H9 (cell line): ENCODE measurements around the gene PGBD1. TPM values are rescaled to one million over a fixed set of nuclear protein-coding genes. Genes with fewer than 3 reads are reported as not detected.
A peak's percentile ranks its signal among the peaks of the same experiment; 100 is the strongest.

Experiments
- DNase-seq: peaks from one replicate; pipeline ENCODE4 v3.0.0-alpha.2; 2017
- H2AFZ ChIP-seq: one replicate; pipeline ENCODE4 v1.6.1; 2013; ENCODE audit warnings: mild to moderate bottlenecking, low read length, control low read depth, moderate library complexity
- H2AK5ac ChIP-seq: 2 replicates; pipeline ENCODE4 v1.6.1; 2013; ENCODE audit warnings: low read length, control low read depth, mixed read lengths; ENCODE audit not compliant: insufficient read length
- H2BK120ac ChIP-seq: one replicate; pipeline ENCODE4 v1.6.1; 2013; ENCODE audit warnings: low read depth, mild to moderate bottlenecking, low read length, control low read depth, inconsistent platforms; ENCODE audit not compliant: poor library complexity, severe bottlenecking
- H2BK12ac ChIP-seq: 2 replicates; pipeline ENCODE4 v1.6.1; 2013; ENCODE audit warnings: low read length, control low read depth, mixed read lengths, low read depth; ENCODE audit not compliant: insufficient read length
- H2BK15ac ChIP-seq: 2 replicates; pipeline ENCODE4 v1.6.1; 2013; ENCODE audit warnings: low read depth, low read length, control low read depth
- H2BK20ac ChIP-seq: one replicate; pipeline ENCODE4 v1.6.1; 2013; ENCODE audit warnings: low read depth, mild to moderate bottlenecking, low read length, control low read depth, inconsistent platforms; ENCODE audit not compliant: poor library complexity, severe bottlenecking
- H2BK5ac ChIP-seq: 2 replicates; pipeline ENCODE4 v1.6.1; 2013; ENCODE audit warnings: low read length, control low read depth, mixed read lengths; ENCODE audit not compliant: insufficient read length
- H3K14ac ChIP-seq: 2 replicates; pipeline ENCODE4 v1.6.1; 2013; ENCODE audit warnings: low read length, control low read depth; ENCODE audit not compliant: insufficient read depth
- H3K18ac ChIP-seq: 2 replicates; pipeline ENCODE4 v1.6.1; 2013; ENCODE audit warnings: low read depth, mild to moderate bottlenecking, mixed read lengths, low read length, control low read depth; ENCODE audit not compliant: insufficient read length
- H3K23ac ChIP-seq: 2 replicates; pipeline ENCODE4 v1.6.1; 2013; ENCODE audit warnings: low read length, control low read depth, mixed read lengths, low read depth; ENCODE audit not compliant: insufficient read length
- H3K23me2 ChIP-seq: 2 replicates; pipeline ENCODE4 v1.6.1; 2013; ENCODE audit warnings: low read depth, mild to moderate bottlenecking, mixed read lengths, low read length, control low read depth; ENCODE audit not compliant: insufficient read length, poor library complexity, severe bottlenecking
- H3K27ac ChIP-seq: 2 replicates; pipeline ENCODE4 v1.5.1; 2013; ENCODE audit warnings: low read length, control low read depth, mixed read lengths, low read depth; ENCODE audit not compliant: insufficient read length
- H3K27me3 ChIP-seq: 2 replicates; pipeline ENCODE4 v1.6.1; 2013; ENCODE audit warnings: low read length, control low read depth, inconsistent platforms; ENCODE audit not compliant: insufficient read depth
- H3K4ac ChIP-seq: 2 replicates; pipeline ENCODE4 v1.6.1; 2013; ENCODE audit warnings: low read depth, mild to moderate bottlenecking, control low read depth, inconsistent platforms, low read length, moderate library complexity
- H3K4me1 ChIP-seq: 2 replicates; pipeline ENCODE4 v1.6.1; 2013; ENCODE audit warnings: low read length, control low read depth, inconsistent platforms; ENCODE audit not compliant: insufficient read depth
- H3K4me2 ChIP-seq: 2 replicates; pipeline ENCODE4 v1.6.1; 2013; ENCODE audit warnings: low read length, control low read depth, mixed read lengths; ENCODE audit not compliant: insufficient read length, insufficient read depth
- H3K56ac ChIP-seq: 2 replicates; pipeline ENCODE4 v1.6.1; 2013; ENCODE audit warnings: low read depth, mild to moderate bottlenecking, mixed read lengths, low read length, control low read depth; ENCODE audit not compliant: insufficient read length
- H3K79me1 ChIP-seq: 2 replicates; pipeline ENCODE4 v1.6.1; 2013; ENCODE audit warnings: low read depth, mild to moderate bottlenecking, moderate library complexity, low read length, control low read depth, inconsistent platforms; ENCODE audit not compliant: insufficient read depth, poor library complexity, severe bottlenecking
- H3K79me2 ChIP-seq: 2 replicates; pipeline ENCODE4 v1.6.1; 2013; ENCODE audit warnings: low read length, control low read depth, inconsistent platforms; ENCODE audit not compliant: insufficient read depth
- H3K9ac ChIP-seq: 2 replicates; pipeline ENCODE4 v1.6.1; 2013; ENCODE audit warnings: low read length, control low read depth, mixed read lengths; ENCODE audit not compliant: insufficient read length; ENCODE audit errors: extremely low read depth
- H3K9me3 ChIP-seq: one replicate; pipeline ENCODE4 v1.6.1; 2013; ENCODE audit warnings: low read depth, low read length, inconsistent platforms; ENCODE audit not compliant: control insufficient read depth
- H3T11ph ChIP-seq: one replicate; pipeline ENCODE4 v1.6.1; 2013; ENCODE audit warnings: mild to moderate bottlenecking, low read length, control low read depth, inconsistent platforms
- H4K20me1 ChIP-seq: one replicate; pipeline ENCODE4 v1.6.1; 2013; ENCODE audit not compliant: control insufficient read depth, insufficient read length, insufficient read depth
- H4K5ac ChIP-seq: 2 replicates; pipeline ENCODE4 v1.6.1; 2013; ENCODE audit warnings: low read depth, mild to moderate bottlenecking, mixed read lengths, low read length, control low read depth; ENCODE audit not compliant: insufficient read length
- H4K8ac ChIP-seq: replicated peaks from 2 replicates; pipeline ENCODE4 v1.6.1; 2013; ENCODE audit warnings: low read length, control low read depth, mixed read lengths, low read depth; ENCODE audit not compliant: insufficient read length
- H4K91ac ChIP-seq: 2 replicates; pipeline ENCODE4 v1.6.1; 2013; ENCODE audit warnings: low read depth, mild to moderate bottlenecking, moderate library complexity, mixed read lengths, low read length, control low read depth; ENCODE audit not compliant: insufficient read length
- H3K27ac Mint-ChIP-seq, 3 experiments: 2 replicates in 2 of 3; 3 replicates in 1 of 3; pipeline ENCODE4 v1.8.0; 2020 to 2021; ENCODE audit warnings: mixed read lengths in 3 of 3, mild to moderate bottlenecking in 1 of 3, moderate library complexity in 1 of 3
- H3K27me3 Mint-ChIP-seq: 2 replicates; pipeline ENCODE4 v1.8.0; 2021; ENCODE audit warnings: low read depth, mild to moderate bottlenecking, moderate library complexity, mixed read lengths
- H3K36me3 Mint-ChIP-seq, 3 experiments: 2 replicates in 2 of 3; 3 replicates in 1 of 3; pipeline ENCODE4 v1.8.0; 2020 to 2021; ENCODE audit warnings: low read depth in 3 of 3, mixed read lengths in 3 of 3; ENCODE audit not compliant: insufficient read depth in 1 of 3
- H3K4me1 Mint-ChIP-seq, 2 experiments: 2 replicates each; pipeline ENCODE4 v1.8.0; 2020; ENCODE audit warnings: mixed read lengths in 2 of 2
- H3K4me3 Mint-ChIP-seq, 2 experiments: 2 replicates in 1 of 2; 3 replicates in 1 of 2; pipeline ENCODE4 v1.8.0; 2020 to 2021; ENCODE audit warnings: mild to moderate bottlenecking in 2 of 2, mixed read lengths in 2 of 2, moderate library complexity in 1 of 2
- H3K9me3 Mint-ChIP-seq, 2 experiments: 2 replicates in 1 of 2; 3 replicates in 1 of 2; pipeline ENCODE4 v1.8.0; 2020; ENCODE audit warnings: mild to moderate bottlenecking in 2 of 2, mixed read lengths in 2 of 2, moderate library complexity in 1 of 2
- WGBS: extraction: QIAGEN DNeasy Blood & Tissue Kit; methylation state at CpG from one replicate; pipeline ENCODE4 v1.1.7; 2013; ENCODE audit warnings: missing lambda C conversion rate, low lambda C conversion rate, mixed read lengths; ENCODE audit not compliant: insufficient read length; ENCODE audit errors: extremely low coverage; 5-methylcytosine and 5-hydroxymethylcytosine counted together
- total RNA-seq: library from RNA; stranded (reverse); gene quantifications from 2 replicates; pipeline ENCODE4 v1.2.1, GENCODE V29; 2021
- TF ChIP-seq, protein P1 (sequence below): fragments of 200-600 bp; sonication (generic); conservative IDR thresholded peaks from 3 replicates; pipeline ENCODE4 v1.8.0; 2021; ENCODE audit warnings: antibody characterized with exemption, mild to moderate bottlenecking

Gene PGBD1
- total RNA-seq, 1 experiment from 2014 or later: 10.1 TPM

DNA sequence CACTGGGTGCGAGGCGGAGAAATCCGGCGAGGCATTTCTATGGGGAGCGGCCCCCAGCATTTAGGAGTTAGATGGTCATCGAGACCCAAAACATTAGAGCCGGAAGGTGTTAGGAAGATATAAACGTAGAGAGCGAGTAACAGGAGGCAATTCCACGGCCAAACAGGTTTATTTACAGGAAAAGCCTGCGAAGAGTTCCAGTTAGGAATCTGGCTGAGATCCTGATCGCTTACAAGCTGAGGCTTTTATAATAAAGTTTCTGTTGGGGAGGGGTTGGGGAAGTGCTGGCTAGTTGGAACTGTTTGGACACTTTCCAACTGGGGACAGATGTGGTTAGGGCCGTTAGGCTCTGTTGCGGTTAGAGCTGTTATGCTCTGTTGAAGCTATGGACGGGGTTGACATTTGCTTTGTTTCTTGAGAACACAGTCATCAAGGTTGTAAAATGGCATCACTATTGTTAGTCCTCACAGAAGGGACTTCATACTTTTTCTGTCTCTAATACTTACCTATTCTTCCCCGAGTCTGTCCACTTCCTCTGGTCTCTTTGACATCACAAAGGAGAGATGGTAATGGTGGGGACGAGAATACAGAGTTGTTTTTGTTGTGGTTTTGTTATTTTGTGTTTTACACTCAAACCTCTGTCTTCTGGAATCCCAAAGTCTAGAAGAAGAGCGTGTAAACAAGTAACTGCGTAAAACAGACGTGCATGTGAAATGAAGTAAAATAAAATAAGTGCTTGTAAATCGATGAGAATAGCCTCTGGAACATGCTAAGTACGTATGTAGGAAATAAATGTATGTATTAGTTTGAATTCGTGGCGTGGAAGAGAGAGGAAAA, 55.1 kb downstream of the PGBD1 start:
- no peaks in the 10 kb centered on the region for H3K9me3 ChIP-seq
- Mint-ChIP-seq H3K27ac (no peak overlapping the region), H3K4me1 (peaks cover 9 to 11% of the 10 kb centered on the region in 2 experiments; a peak in 3 of 4 replicates), H3K9me3 (no peaks in the 10 kb centered on the region), H3K4me3 (no peak overlapping the region), H3K36me3 (no peaks in the 10 kb centered on the region), H3K27me3 (0 out of 2 replicates have a peak, but pooled peaks cover 1% of the 10 kb centered on the region)
- no peaks in the 10 kb centered on the region for H3K27me3 ChIP-seq
- no peak overlapping the region for H2BK15ac ChIP-seq
- H3K79me2 ChIP-seq: no peaks in the 10 kb centered on the region
- no peaks in the 10 kb centered on the region for H3K79me1 ChIP-seq
- peaks cover 14% of the 10 kb centered on the region for H3K23me2 ChIP-seq
- no peak overlapping the region for H2BK12ac ChIP-seq
- no peak overlapping the region for H4K91ac ChIP-seq
- peak overlapping the region; percentile 91 for H3K27ac ChIP-seq
- H2AFZ ChIP-seq: no peak overlapping the region
- H3K56ac ChIP-seq: no peak overlapping the region
- H2BK120ac ChIP-seq: no peak overlapping the region
- peak overlapping the region; percentile 86 for H3K18ac ChIP-seq
- H3K14ac ChIP-seq: peak overlapping the region; percentile 97
- no peak overlapping the region for H2BK20ac ChIP-seq
- H4K5ac ChIP-seq: no peak overlapping the region
- TF ChIP-seq, protein P1, sequence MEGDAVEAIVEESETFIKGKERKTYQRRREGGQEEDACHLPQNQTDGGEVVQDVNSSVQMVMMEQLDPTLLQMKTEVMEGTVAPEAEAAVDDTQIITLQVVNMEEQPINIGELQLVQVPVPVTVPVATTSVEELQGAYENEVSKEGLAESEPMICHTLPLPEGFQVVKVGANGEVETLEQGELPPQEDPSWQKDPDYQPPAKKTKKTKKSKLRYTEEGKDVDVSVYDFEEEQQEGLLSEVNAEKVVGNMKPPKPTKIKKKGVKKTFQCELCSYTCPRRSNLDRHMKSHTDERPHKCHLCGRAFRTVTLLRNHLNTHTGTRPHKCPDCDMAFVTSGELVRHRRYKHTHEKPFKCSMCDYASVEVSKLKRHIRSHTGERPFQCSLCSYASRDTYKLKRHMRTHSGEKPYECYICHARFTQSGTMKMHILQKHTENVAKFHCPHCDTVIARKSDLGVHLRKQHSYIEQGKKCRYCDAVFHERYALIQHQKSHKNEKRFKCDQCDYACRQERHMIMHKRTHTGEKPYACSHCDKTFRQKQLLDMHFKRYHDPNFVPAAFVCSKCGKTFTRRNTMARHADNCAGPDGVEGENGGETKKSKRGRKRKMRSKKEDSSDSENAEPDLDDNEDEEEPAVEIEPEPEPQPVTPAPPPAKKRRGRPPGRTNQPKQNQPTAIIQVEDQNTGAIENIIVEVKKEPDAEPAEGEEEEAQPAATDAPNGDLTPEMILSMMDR: no peak
- H3K4me2 ChIP-seq: peak overlapping the region; percentile 87
- no peaks in the 10 kb centered on the region for H4K20me1 ChIP-seq
- no peaks in the 10 kb centered on the region for H3K4me1 ChIP-seq
- no peak overlapping the region for H4K8ac ChIP-seq
- no peak overlapping the region for H2BK5ac ChIP-seq
- H3K9ac ChIP-seq: peak overlapping the region; percentile 91
- H3K23ac ChIP-seq: no peak overlapping the region
- H3T11ph ChIP-seq: peak overlapping the region; percentile 80
- H3K4ac ChIP-seq: peak overlapping the region; percentile 8; the same call in 1 of the 2 replicates
- no peak for DNase-seq
- no peak overlapping the region for H2AK5ac ChIP-seq
- WGBS: 100% methylated on average over 4 of the region's 24 CpGs
